ENCODE measurements around the gene NUDT14.

Gene NUDT14

DNA sequence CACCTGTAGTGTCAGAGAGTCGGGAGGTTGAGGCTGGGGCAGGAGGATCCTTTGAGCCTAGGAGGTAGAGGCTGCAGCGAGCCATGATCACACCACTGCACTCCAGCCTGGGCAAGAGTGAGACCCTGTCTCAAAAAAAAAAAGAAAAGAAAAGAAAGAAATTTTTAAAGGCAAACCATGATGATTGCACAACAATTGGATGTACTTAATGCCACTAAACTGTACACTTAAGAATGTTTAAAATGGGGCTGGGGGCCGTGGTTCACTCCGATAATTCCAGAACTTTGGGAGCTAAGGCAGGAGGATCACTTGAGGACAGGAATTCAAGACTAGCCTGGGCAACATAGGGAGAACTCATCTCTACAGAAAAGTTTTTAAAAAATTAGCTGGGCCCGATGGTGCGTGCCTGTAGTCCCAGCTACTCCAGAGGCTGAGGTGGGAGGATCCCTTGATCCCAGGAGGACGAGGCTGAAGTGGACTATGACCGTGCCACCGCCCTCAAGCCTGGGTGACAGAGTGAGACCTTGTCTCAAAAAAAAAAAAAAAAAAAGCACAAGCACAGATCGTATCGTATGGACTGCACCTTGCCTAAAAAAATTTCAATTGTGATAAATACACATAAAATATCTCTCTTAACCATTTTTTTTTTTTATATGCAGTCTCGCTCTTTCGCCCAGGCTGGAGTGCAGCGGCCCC is 45.3 kb downstream of the NUDT14 start:
- Histone ChIP-seq H3K4me3 (ENCODE audit: control insufficient read depth in 1 of 7, extremely low read depth in 1 of 7, insufficient read depth in 4 of 7, low read depth in 2 of 7, low read length in 6 of 7) (no peak overlapping the region), H3K27ac (ENCODE audit: insufficient read depth in 1 of 2, low read depth in 1 of 2, low read length in 2 of 2, poor library complexity in 1 of 2, severe bottlenecking in 2 of 2) (no peak overlapping the region), H3K4me1 (ENCODE audit: control extremely low read depth in 1 of 4, control insufficient read depth in 4 of 4, insufficient read depth in 4 of 4, low read length in 3 of 4) (no peaks in the 10 kb centered on the region), H3K36me3 (ENCODE audit: control insufficient read depth in 4 of 4, insufficient read depth in 4 of 4, low read length in 3 of 4) (no peaks in the 10 kb centered on the region), H3K27me3 (replicated peaks in 2 of 5; ENCODE audit: control insufficient read depth in 4 of 5, insufficient read depth in 5 of 5, low read length in 4 of 5) (peaks cover 0 to 8% (median 0%) of the 10 kb centered on the region in 5 experiments), H3K9me3 (ENCODE audit: control extremely low read depth in 1 of 5, control insufficient read depth in 4 of 5, insufficient read depth in 2 of 5, low read depth in 1 of 5, low read length in 4 of 5) (peaks cover 3 to 24% (median 12%) of the 10 kb centered on the region in 5 experiments)
- no peak for DNase-seq
- ChIA-PET CTCF (no interaction called here), POLR2A (interaction anchor here (0.6 kb wide), 1 partner anchor 200 kb away, joined by 3 read pairs; no protein-coding TSS in a partner anchor)
- WGBS (ENCODE audit: insufficient coverage): 99% methylated on average over 13 of the region's 14 CpGs

GRCh38 chr14:105132921-105133654 is 48.0 kb downstream of the NUDT14 start:
- CTCF ChIA-PET: no interaction called here
- Histone ChIP-seq H3K27me3 (replicated peaks in 2 of 5; ENCODE audit: control insufficient read depth in 4 of 5, insufficient read depth in 5 of 5, low read length in 4 of 5) (peaks cover 0 to 8% (median 0%) of the 10 kb centered on the region in 5 experiments), H3K9me3 (ENCODE audit: control extremely low read depth in 1 of 5, control insufficient read depth in 4 of 5, insufficient read depth in 2 of 5, low read depth in 1 of 5, low read length in 4 of 5) (peaks cover 3 to 19% (median 4%) of the 10 kb centered on the region in 5 experiments), H3K27ac (ENCODE audit: insufficient read depth in 1 of 2, low read depth in 1 of 2, low read length in 2 of 2, poor library complexity in 1 of 2, severe bottlenecking in 2 of 2) (no peak overlapping the region), H3K36me3 (ENCODE audit: control insufficient read depth in 4 of 4, insufficient read depth in 4 of 4, low read length in 3 of 4) (no peaks in the 10 kb centered on the region), H3K4me1 (ENCODE audit: control extremely low read depth in 1 of 4, control insufficient read depth in 4 of 4, insufficient read depth in 4 of 4, low read length in 3 of 4) (no peaks in the 10 kb centered on the region), H3K4me3 (ENCODE audit: control insufficient read depth in 1 of 7, extremely low read depth in 1 of 7, insufficient read depth in 4 of 7, low read depth in 2 of 7, low read length in 6 of 7) (no peak overlapping the region)
- POLR2A ChIA-PET: no interaction called here
- WGBS (ENCODE audit: insufficient coverage): 100% methylated on average over 1 of the region's 4 CpGs
- no peak for DNase-seq

DNA sequence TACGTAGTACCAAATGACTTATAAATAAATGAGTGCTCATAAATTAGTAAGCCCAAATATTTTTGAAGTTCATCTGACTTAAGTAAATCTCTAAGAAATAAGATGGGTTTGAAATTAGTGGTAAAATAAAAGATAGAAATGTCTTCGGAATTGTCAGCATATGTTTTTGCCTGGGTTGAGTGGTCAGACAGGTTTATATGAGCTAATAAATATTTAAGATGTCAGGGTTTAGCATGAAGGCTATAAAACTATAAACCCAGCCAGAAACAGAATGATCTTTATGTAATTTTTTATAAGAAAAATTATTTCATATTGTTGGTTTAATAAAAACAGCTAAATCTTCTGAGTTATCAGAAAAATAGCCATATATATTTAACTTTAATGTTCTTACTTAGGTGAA is 49.9 kb downstream of the NUDT14 start:
- Histone ChIP-seq H3K4me3 (ENCODE audit: control insufficient read depth in 1 of 7, extremely low read depth in 1 of 7, insufficient read depth in 4 of 7, low read depth in 2 of 7, low read length in 6 of 7) (no peak overlapping the region), H3K4me1 (ENCODE audit: control extremely low read depth in 1 of 4, control insufficient read depth in 4 of 4, insufficient read depth in 4 of 4, low read length in 3 of 4) (no peaks in the 10 kb centered on the region), H3K9me3 (ENCODE audit: control extremely low read depth in 1 of 5, control insufficient read depth in 4 of 5, insufficient read depth in 2 of 5, low read depth in 1 of 5, low read length in 4 of 5) (peaks cover 3 to 19% (median 4%) of the 10 kb centered on the region in 5 experiments), H3K27ac (ENCODE audit: insufficient read depth in 1 of 2, low read depth in 1 of 2, low read length in 2 of 2, poor library complexity in 1 of 2, severe bottlenecking in 2 of 2) (no peak overlapping the region), H3K36me3 (ENCODE audit: control insufficient read depth in 4 of 4, insufficient read depth in 4 of 4, low read length in 3 of 4) (no peaks in the 10 kb centered on the region), H3K27me3 (replicated peaks in 2 of 5; ENCODE audit: control insufficient read depth in 4 of 5, insufficient read depth in 5 of 5, low read length in 4 of 5) (peaks cover 0 to 8% (median under 1%) of the 10 kb centered on the region in 5 experiments)
- ChIA-PET CTCF (interaction anchor here (1.1 to 1.3 kb wide), 2 partner anchors 11 to 29 kb away, joined by 3 to 4 read pairs; no protein-coding TSS in a partner anchor), POLR2A (interaction anchor here (0.7 kb wide), 1 partner anchor 63 kb away, joined by 4 read pairs; no protein-coding TSS in a partner anchor)
- WGBS (ENCODE audit: insufficient coverage): 71% methylated on average over 1 of the region's 2 CpGs
- DNase-seq: no peak

- Histone ChIP-seq H3K27ac (ENCODE audit: insufficient read depth in 1 of 2, low read depth in 1 of 2, low read length in 2 of 2, poor library complexity in 1 of 2, severe bottlenecking in 2 of 2) (no peak overlapping the region), H3K4me3 (ENCODE audit: control insufficient read depth in 1 of 7, extremely low read depth in 1 of 7, insufficient read depth in 4 of 7, low read depth in 2 of 7, low read length in 6 of 7) (no peak overlapping the region), H3K27me3 (replicated peaks in 2 of 5; ENCODE audit: control insufficient read depth in 4 of 5, insufficient read depth in 5 of 5, low read length in 4 of 5) (peaks cover 0 to 12% (median 7%) of the 10 kb centered on the region in 5 experiments), H3K36me3 (ENCODE audit: control insufficient read depth in 4 of 4, insufficient read depth in 4 of 4, low read length in 3 of 4) (no peaks in the 10 kb centered on the region), H3K9me3 (ENCODE audit: control extremely low read depth in 1 of 5, control insufficient read depth in 4 of 5, insufficient read depth in 2 of 5, low read depth in 1 of 5, low read length in 4 of 5) (peaks cover 3 to 18% (median 4%) of the 10 kb centered on the region in 5 experiments), H3K4me1 (ENCODE audit: control extremely low read depth in 1 of 4, control insufficient read depth in 4 of 4, insufficient read depth in 4 of 4, low read length in 3 of 4) (no peaks in the 10 kb centered on the region)
- WGBS (ENCODE audit: insufficient coverage): 77% methylated on average over 5 of the region's 5 CpGs
- DNase-seq: no peak
- ChIA-PET POLR2A (interaction anchor here (1.0 kb wide), 1 partner anchor 9 kb away, joined by 3 read pairs; no protein-coding TSS in a partner anchor), CTCF (interaction anchor here (1.4 to 1.7 kb wide), 3 partner anchors 8 to 34 kb away, joined by 4 to 5 read pairs (median 4); no protein-coding TSS in a partner anchor)
Observed at GRCh38 chr14:105128059-105128458, 53.1 kb downstream of the NUDT14 start.

- H3K9me3 ChIP-seq (ENCODE audit: control extremely low read depth in 1 of 5, control insufficient read depth in 4 of 5, insufficient read depth in 2 of 5, low read depth in 1 of 5, low read length in 4 of 5): peaks cover 0 to 23% (median 7%) of the 10 kb centered on the region in 5 experiments
- H3K27me3 ChIP-seq (replicated peaks in 2 of 5; ENCODE audit: control insufficient read depth in 4 of 5, insufficient read depth in 5 of 5, low read length in 4 of 5): peaks cover 0 to 12% (median 7%) of the 10 kb centered on the region in 5 experiments
- H3K4me1 ChIP-seq (ENCODE audit: control extremely low read depth in 1 of 4, control insufficient read depth in 4 of 4, insufficient read depth in 4 of 4, low read length in 3 of 4): no peaks in the 10 kb centered on the region
- ChIA-PET CTCF (no interaction called here), POLR2A (no interaction called here)
- no peaks in the 10 kb centered on the region for H3K36me3 ChIP-seq (ENCODE audit: control insufficient read depth in 4 of 4, insufficient read depth in 4 of 4, low read length in 3 of 4)
- 91% methylated on average over 8 of the region's 9 CpGs for WGBS (ENCODE audit: insufficient coverage)
- no peak for DNase-seq
- no peak overlapping the region for H3K27ac ChIP-seq (ENCODE audit: insufficient read depth in 1 of 2, low read depth in 1 of 2, low read length in 2 of 2, poor library complexity in 1 of 2, severe bottlenecking in 2 of 2)
- no peak overlapping the region for H3K4me3 ChIP-seq (ENCODE audit: control insufficient read depth in 1 of 7, extremely low read depth in 1 of 7, insufficient read depth in 4 of 7, low read depth in 2 of 7, low read length in 6 of 7)
Observed at GRCh38 chr14:105126981-105127329, 54.2 kb downstream of the NUDT14 start.

DNA sequence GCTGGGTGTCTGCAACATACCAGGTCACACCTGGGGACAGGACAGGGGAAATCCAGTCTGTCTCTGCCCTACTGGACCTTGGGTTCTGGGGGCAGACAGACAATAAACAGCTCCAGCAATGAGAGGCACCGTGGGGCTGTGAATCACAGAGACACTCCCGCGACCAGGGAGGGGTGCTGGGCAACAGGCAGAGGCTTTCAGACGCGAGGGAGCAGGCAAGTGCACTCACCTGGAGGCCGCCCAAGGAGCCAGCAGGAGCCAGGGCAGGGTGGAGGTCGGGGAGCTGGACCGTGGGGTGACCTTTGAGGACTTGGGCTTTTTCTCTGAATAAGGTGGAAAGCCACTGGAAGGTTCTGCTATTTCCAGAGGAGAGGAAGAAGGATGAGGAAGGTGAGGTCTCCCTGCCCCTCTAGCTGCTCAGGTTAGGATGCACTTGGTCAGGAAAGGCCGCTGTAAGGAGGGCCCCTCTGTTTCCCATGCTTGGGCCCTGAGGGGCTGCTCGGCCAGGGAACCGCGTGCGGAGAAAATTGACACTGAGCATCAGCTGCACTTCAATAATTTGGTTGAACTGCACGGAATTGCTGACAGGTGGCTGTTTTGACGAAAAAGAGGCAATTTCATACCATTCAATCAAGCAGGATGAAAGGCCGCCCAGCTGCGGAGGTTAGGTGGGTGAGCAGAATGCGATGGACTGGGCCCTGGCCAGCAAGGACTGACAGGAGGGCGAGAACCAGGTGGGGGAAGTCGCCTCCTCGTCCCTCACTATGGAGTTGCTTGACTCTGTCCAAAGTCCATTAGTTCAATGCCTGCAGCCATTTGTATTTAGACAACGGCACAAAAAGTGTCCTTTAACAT is 54.8 kb downstream of the NUDT14 start:
- ChIA-PET CTCF (no interaction called here), POLR2A (no interaction called here)
- H3K4me1 ChIP-seq (ENCODE audit: control extremely low read depth in 1 of 4, control insufficient read depth in 4 of 4, insufficient read depth in 4 of 4, low read length in 3 of 4): no peaks in the 10 kb centered on the region
- whole genome bisulfite sequencing (ENCODE audit: insufficient coverage): 97% methylated on average over 21 of the region's 22 CpGs
- H3K9me3 ChIP-seq (ENCODE audit: control extremely low read depth in 1 of 5, control insufficient read depth in 4 of 5, insufficient read depth in 2 of 5, low read depth in 1 of 5, low read length in 4 of 5): peaks cover 0 to 24% (median 9%) of the 10 kb centered on the region in 5 experiments
- no peaks in the 10 kb centered on the region for H3K36me3 ChIP-seq (ENCODE audit: control insufficient read depth in 4 of 4, insufficient read depth in 4 of 4, low read length in 3 of 4)
- H3K27ac ChIP-seq (ENCODE audit: insufficient read depth in 1 of 2, low read depth in 1 of 2, low read length in 2 of 2, poor library complexity in 1 of 2, severe bottlenecking in 2 of 2): no peak overlapping the region
- DNase-seq: no peak
- peaks cover 0 to 12% (median 7%) of the 10 kb centered on the region in 5 experiments for H3K27me3 ChIP-seq (replicated peaks in 2 of 5; ENCODE audit: control insufficient read depth in 4 of 5, insufficient read depth in 5 of 5, low read length in 4 of 5)
- no peak overlapping the region for H3K4me3 ChIP-seq (ENCODE audit: control insufficient read depth in 1 of 7, extremely low read depth in 1 of 7, insufficient read depth in 4 of 7, low read depth in 2 of 7, low read length in 6 of 7)
